ENCODE measurements around the gene PTPN6.
"Not testable (repeated sequence)": the region's sequence is repeated elsewhere in the genome, so short reads cannot be mapped to it uniquely, and the experiment has no call there.

The PTPN6 gene

DNA sequence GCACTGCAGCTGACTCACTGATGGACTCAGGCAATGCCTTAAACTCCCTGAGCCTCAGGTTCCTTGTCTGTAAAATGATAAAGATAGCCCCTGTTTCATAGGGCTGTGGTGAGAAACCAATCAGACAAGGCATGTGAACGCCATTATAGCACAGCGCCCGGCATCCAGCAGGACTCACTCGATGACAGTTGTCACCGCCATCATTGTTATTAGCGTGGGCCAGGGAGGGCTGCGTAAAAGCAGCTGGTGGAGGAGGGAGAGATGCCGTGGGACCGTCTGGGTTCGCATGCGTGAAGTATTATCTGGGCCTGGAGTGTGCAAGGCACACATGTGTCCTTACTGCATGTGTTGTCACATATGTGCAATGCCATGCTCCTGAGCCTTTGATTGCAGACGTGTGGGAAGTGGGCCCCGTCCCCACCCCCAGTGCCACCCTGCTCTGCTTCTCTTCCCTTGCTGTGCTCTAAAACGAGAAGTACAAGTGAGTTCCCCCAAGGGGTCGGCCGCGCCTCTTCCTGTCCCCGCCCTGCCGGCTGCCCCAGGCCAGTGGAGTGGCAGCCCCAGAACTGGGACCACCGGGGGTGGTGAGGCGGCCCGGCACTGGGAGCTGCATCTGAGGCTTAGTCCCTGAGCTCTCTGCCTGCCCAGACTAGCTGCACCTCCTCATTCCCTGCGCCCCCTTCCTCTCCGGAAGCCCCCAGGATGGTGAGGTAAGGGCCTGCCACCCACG, at the start of gene PTPN6:
TSS of gene PTPN6 (plus strand) at position 546 of the 730 bp plus-strand sequence. CDS start at position 703, 157 bp downstream.
- DNase-seq: no peak

DNA sequence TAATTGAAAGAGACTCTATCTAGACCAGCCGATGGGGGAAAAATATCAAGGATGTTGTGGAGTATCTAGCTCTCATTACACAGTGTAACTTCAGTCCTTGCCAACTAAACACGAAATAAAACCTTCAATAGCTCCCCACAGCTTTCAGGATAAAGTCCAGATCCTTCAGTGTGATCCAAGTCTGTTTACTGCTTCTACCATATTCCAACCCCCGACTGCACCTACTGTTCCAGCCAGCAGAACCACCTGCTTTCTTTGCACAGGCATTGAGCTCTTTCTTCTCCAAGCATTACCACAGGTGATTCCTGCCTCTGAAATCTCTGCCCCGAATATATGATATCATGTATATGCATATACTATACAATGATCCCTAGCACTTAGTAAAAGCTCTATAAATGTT, 48.7 kb upstream of the PTPN6 start:
- no peak for DNase-seq

DNA sequence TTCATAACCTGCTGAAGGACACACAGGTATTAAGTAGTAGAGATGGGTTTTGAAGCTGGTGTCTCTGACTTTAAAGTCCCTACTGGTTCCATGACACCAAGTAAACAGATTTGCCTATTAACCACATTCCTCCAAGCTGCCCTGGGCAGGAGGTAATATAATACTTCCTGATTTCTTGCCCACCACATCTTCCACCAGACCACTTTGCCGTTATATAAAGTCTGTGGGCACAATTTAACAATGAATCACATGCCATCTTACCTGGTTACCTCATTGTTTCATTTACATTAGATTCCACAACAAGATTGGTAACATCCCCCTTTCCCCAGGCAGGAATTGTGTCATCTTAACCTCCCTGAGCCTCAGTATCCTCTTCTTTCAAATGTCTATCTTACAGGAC, 47.4 kb upstream of the PTPN6 start:
- no peak for DNase-seq

DNA sequence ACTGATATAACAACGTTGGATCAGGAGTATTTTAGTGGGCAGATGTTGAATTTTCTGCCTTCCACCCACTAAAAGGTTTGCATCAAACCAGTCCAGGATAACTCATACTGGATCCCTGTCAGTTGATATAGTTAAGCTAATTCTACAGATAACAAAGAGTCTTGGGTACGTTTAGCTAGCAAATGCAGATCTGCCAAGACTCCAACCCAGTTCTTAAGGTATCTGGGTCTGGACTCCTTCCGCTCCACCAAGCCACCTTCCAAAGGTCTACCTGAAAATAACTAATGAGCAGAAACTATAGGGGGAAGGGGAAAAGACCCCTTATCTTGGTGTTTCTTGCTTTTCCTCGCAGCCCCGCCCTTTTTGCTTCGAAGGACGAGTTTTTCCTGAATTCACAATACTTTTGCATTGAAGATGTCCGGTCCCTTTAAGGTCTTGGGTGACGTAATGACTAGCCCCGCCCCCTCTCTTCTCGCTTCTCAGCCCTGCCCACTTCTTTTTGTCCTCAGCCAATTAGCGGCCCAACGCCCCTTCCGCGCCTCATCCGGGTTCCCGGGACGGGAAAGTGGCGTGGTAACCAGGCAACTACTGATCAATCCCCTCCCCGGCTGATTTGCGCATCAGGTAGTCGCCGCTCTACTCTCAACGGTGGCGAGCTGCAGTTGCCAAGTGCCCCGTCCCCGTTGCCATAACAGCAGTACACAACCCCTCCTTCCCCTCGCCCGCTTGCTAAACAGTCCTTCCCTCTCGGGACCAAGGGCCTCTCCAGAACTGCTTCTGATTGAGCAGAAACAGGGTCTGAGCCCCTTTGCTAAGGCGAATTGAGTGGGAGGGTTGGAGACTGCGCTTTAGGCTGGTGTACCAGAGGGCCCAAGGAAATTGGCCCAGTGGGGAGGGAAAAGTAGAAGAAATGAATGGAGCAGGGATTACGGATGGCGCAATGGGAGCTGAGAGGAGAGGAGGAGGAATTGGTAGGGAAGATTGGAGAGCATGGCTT, 46.6 kb upstream of the PTPN6 start, which contains the start of gene LRRC23:
TSS of gene LRRC23 (plus strand) at position 543 of the 997 bp plus-strand sequence. CDS start 812 bp downstream, outside the sequence.
- peak; percentile 100 for DNase-seq

DNA sequence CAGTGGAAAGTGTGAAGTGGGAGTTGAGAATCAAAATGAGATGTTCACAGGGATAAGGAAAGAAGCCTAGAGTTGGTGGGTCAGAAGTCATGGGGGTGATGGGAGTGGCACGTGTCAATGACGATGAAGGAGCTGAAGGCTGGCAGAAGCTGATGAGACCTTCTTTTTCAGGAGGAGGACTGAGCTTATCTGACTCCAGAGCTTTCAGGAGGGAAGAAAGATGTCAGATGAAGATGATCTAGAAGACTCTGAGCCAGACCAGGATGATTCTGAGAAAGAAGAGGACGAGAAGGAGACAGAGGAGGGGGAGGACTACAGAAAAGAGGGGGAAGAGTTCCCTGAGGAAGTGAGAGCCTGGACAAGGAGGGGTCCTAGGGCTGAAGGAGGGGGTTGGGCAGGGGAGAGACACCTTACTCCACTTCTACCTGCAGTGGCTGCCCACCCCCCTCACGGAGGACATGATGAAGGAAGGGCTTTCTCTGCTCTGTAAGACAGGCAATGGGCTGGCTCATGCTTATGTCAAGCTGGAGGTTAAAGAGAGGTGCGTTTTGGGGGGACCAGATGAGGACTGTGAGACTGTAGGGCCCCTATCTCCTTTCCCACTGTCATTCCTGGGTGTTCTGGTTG, 45.6 kb upstream of the PTPN6 start:
- DNase-seq: no peak

DNA sequence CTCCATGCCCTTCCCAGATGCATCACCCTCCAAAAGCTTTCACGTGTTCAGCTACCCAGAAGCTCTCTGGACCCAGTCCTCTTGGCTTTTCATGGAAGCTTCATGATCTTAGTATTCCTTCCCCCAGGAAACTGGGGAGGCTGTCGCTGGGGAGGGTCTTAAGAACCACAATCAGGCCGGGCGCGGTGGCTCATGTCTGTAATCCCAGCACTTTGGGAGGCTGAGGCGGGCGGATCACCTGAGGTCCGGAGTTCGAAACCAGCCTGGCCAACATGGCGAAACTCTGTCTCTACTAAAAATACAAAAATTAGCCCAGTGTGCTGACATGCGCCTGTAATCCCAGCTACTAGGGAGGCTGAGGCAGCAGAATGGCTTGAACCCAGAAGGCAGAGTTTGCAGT, 43.0 kb upstream of the PTPN6 start:
- DNase-seq: not testable (repeated sequence)

DNA sequence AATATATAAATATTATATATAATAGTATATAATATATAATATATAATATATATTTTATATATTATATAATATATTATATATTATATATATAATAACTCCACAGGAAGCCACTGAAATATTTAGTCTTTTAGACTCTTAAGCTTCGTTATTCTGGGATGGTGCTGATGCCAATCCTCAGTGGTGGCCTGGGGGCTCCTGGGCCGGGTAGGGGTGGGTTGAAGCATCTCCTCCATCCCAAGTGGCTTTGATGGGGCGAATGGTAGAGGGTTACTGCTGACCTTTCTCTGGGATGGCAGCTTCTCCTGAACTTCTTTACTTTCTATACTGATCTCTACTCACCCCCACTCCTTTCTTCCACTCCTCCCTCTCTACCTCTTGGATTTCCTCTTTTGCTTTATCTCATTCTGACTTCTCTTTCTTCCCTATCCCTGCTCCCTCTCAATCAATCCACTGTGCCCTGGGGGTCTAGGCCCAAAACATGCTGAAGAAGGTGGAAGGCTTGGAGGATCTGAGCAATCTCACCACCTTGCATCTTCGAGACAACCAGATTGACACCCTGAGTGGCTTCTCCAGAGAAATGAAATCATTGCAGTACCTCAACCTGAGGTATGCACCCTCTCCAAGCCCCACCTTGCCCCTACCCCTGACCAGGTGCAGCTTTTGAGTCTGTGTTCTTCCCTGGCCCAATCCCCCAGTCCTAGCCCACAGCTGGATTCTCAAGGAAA, 41.6 kb upstream of the PTPN6 start:
- DNase-seq: peak; percentile 46

DNA sequence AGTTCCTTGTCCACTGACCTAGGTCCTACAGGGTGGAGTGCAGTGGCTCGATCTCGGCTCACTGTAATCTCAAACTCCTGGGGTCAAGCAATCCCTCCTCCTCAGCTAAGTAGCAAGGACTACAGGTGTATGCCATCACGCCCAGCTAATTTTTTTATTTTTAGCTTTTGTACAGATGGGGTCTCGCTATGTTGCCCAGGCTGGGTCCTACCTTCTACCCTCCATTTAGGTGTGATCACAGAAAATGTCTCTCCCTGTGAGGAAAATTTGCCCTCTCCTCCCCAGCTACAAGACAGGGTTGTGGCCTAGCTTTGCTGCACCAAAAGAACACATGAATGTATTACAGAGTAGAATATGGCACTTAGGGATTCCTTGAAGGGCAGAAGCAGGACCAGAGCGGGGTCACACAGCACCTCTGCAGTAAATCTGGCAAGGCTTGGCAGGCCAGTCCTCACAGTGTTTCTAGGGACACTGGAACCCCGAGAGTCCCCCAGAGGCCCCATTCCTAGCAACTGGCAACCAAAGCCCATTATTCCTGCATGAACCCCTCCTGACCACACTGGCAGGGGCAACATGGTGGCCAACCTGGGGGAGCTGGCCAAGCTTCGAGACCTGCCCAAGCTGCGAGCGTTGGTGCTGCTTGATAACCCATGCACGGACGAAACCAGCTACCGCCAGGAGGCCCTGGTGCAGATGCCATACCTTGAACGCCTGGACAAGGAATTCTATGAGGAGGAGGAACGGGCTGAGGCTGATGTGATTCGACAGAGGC, 38.8 kb upstream of the PTPN6 start:
- DNase-seq: no peak

DNA sequence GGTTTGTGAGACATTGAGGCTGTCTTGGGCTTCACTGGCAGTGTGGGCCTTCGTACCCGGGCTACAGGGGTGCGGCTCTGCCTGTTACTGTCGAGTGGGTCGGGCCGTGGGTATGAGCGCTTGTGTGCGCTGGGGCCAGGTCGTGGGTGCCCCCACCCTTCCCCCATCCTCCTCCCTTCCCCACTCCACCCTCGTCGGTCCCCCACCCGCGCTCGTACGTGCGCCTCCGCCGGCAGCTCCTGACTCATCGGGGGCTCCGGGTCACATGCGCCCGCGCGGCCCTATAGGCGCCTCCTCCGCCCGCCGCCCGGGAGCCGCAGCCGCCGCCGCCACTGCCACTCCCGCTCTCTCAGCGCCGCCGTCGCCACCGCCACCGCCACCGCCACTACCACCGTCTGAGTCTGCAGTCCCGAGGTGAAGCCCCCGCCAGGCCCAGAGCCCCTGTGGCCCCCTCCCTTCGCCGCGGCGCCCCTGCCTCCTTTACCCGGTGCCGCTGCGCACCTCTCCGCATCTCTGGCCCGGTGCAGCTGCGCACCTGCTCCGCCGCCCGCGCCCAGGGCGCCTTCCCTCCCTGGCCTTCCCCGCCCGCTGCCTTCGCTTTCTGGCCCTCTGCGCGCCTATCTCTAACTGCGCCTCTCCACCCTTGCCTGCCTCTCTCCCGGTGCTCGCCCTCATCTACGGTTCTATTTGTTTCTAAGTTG, 36.8 kb upstream of the PTPN6 start, which contains the start of gene ENO2:
TSS of gene ENO2 (plus strand) at position 335 of the 701 bp plus-strand sequence. CDS start 1,253 bp downstream, outside the sequence.
- peak; percentile 100 for DNase-seq

DNA sequence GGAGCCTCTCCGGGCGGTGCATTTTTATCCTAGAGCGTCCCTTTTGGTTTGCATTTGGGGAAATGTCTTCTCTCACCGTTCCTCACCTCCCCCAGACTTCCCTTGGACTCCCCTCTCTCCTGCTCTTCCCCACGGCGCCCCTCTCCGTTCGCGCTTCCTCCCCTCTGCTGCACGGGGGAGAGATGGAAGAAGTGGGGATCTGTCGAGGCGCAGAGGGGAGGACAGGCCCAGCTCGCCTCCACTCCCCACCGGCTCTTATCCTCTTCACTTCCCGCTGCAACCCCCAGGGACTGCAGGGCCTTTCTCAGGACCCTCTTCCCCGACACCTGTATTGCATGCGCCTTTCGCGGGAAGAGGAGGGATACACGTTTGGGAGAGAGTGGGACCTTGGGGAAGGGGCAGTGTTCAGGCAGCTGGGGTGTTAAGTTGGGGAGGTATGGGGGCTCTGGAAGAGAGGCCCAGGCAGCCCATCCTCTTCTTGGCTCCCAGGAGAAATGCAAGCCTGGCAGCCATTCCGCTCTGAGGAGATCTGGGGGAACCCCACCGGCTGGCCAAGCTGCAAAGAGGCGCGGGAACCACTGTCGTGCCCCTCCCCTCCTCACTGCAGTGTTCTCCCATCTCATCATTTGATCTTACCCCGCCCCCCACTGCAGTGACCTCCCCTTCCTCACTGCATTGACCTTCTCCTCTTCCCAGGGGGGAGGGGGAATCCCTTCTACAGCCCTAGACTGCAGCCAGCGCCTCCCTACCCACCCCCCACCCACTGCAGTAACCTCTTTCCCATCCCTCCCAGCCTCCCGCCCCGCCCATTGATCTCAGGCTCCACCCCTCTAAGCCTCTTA, 36.0 kb upstream of the PTPN6 start:
- DNase-seq: peak; percentile 89

DNA sequence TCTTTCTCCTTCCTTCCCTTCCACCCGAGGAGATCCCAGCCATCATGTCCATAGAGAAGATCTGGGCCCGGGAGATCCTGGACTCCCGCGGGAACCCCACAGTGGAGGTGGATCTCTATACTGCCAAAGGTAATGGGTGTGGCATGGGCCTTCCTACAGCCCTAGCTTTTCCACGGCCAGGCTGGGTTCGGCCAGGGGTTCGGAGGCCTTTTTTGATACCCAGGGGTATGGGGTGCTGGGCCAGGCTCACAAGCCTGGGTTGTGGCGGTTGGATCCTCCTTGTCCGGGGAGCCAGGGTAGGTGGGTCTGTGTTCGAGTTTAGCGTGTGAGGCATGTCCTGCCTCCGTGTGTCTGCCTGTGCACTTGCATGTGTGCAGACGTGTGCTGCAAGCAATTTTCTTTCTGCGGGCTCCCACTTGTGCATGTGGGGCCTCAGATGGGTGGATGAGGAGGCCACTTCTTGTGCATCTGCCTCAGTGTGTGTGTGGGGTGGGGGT, 35.3 kb upstream of the PTPN6 start:
- DNase-seq: no peak

DNA sequence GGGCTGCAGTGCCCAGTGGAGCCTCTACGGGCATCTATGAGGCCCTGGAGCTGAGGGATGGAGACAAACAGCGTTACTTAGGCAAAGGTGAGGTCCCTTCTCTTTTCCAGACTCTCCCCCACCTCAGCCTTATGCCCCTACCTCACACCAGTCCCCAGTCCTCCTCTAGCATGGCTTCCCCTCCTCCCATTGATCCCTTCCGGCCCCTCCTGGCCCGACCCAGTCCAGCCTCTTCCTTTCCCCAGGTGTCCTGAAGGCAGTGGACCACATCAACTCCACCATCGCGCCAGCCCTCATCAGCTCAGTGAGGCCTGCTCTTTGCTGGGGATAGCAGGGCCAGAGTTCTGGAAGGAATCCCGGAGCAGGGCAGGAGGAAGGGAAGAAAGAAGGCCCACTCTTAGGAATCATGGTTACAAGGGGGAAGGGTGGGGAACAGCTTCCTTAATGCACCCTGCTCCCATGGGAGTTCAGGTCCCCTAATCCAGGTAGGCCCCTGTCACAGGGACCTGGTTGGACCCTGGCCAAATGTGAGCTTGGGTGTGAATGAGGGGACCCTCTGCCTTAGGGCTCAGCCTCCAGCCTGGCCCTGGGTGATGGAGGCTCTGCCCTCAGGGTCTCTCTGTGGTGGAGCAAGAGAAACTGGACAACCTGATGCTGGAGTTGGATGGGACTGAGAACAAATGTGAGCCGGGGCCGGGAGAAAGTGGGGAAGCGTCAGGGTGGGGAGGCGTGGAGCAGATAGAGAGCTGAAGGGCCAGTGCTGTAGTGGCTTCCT, 34.5 kb upstream of the PTPN6 start:
- DNase-seq: no peak

DNA sequence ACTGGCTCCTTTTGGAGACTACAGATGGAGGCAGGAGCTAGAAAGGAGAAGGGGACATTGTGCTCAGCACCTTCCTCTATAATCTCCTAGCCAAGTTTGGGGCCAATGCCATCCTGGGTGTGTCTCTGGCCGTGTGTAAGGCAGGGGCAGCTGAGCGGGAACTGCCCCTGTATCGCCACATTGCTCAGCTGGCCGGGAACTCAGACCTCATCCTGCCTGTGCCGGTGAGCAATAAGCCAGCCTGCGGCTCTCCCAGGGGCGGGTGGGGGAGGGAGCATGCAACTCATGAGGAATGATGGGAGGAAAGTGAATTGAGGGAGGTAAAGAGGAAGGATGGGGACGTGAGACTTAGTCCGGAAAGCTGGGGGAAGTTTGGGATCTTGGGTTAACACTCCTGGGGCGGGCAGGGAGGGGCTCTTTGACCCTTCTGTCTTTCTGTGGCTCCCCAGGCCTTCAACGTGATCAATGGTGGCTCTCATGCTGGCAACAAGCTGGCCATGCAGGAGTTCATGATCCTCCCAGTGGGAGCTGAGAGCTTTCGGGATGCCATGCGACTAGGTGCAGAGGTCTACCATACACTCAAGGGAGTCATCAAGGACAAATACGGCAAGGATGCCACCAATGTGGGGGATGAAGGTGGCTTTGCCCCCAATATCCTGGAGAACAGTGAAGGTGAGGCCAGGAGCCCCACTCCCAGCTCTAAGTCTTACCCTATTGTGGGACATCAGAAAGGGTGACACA, 33.5 kb upstream of the PTPN6 start:
- DNase-seq: no peak

DNA sequence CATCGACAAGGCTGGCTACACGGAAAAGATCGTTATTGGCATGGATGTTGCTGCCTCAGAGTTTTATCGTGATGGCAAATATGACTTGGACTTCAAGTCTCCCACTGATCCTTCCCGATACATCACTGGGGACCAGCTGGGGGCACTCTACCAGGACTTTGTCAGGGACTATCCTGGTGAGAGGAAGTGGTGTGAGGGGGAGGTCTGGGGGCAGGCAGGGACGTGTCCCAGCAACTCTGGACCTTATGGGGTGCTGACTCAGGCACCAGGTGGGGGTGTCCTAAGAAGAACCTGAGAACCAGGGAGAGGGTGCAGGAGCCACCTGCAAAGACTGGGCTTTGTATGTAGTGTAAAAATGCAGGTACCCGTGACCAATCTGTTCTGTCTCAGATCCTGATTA, 31.6 kb upstream of the PTPN6 start:
- no peak for DNase-seq

DNA sequence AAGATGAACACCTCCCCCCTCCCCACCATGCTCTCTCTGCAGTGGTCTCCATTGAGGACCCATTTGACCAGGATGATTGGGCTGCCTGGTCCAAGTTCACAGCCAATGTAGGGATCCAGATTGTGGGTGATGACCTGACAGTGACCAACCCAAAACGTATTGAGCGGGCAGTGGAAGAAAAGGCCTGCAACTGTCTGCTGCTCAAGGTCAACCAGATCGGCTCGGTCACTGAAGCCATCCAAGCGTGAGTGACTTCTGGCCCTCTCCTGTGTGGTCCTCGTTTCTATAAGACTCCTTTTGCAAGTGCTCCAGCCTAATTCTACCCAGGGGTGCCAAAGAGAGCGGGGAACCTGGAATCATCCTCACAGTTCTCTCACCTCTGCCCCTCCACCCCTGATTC, 29.6 kb upstream of the PTPN6 start:
- DNase-seq: no peak

DNA sequence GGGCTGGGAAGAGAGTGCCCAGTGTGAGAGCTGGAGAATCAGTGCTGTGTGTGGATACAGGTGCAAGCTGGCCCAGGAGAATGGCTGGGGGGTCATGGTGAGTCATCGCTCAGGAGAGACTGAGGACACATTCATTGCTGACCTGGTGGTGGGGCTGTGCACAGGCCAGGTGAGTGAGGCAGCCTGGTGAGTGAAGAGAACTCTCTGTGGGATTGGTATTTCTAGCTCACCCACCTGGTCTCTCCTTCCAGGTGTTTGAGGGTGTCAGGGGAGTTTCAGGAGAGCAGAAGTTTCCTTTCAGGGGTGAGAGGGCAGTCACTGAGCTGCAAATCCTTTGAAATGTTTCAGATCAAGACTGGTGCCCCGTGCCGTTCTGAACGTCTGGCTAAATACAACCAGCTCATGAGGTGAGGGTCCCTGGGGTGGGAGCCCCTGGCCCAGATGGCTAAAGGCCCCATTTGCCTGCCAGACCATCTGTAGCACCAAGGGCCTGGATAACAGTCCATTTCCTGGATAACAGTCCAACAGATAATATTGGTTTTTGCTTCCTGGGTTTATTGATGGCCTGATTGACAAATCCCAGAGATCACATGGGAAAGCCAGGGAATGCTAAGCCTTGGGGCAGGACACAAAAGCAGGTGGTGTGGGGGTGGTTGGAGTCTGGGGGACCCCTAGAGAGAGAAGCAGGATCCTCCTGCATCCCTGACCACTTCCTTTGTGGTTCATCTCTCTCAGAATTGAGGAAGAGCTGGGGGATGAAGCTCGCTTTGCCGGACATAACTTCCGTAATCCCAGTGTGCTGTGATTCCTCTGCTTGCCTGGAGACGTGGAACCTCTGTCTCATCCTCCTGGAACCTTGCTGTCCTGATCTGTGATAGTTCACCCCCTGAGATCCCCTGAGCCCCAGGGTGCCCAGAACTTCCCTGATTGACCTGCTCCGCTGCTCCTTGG, 28.9 kb upstream of the PTPN6 start:
- no peak for DNase-seq

Data from NCI-H2171 (cell line).